H1 (cell line): Measurements from ENCODE around the gene TPO. TPM values are rescaled to one million over a fixed set of nuclear protein-coding genes. Genes with fewer than 3 reads are reported as not detected.

ENCODE experiments used
- CTCF ChIA-PET: fragments of 300-600 bp; sonication (Branson Sonifier 250); formaldehyde crosslinking; loops from one replicate; lab custom pipeline; 2021; ENCODE audit not compliant: partially characterized antibody; lab: Charles Lee
- POLR2A ChIA-PET: fragments of 300-600 bp; sonication (Branson Sonifier 250); formaldehyde crosslinking; loops from one replicate; lab custom pipeline; 2021; ENCODE audit warnings: inconsistent platforms; ENCODE audit not compliant: partially characterized antibody; lab: Charles Lee
- DNase-seq, 2 experiments: peaks; one replicate each; pipeline versions ENCODE4 v3.0.0 to v3.0.0-alpha.2; 2010 to 2022; ENCODE audit warnings: low spot score in 2 of 2, low read depth in 1 of 2, mixed read lengths in 1 of 2
- FAIRE-seq: peaks from 2 replicates; lab custom pipeline; 2011; peaks lifted over from hg19 to GRCh38; lab: Jason Lieb, UNC
- H2AFZ ChIP-seq: 2 replicates; pipeline ENCODE4 v1.8.1; 2012; ENCODE audit warnings: low read length, inconsistent platforms
- H2AK5ac ChIP-seq: 2 replicates; pipeline ENCODE4 v1.6.1; 2013; ENCODE audit warnings: low read depth, low read length
- H2BK120ac ChIP-seq: replicated peaks from 2 replicates; pipeline ENCODE3; 2013; ENCODE audit warnings: low read depth, low read length, inconsistent platforms
- H2BK12ac ChIP-seq: 2 replicates; pipeline ENCODE4 v1.6.1; 2013; ENCODE audit warnings: low read depth, low read length
- H2BK15ac ChIP-seq: 2 replicates; pipeline ENCODE4 v1.6.1; 2013; ENCODE audit warnings: low read length
- H2BK20ac ChIP-seq: 2 replicates; pipeline ENCODE4 v1.6.1; 2013; ENCODE audit warnings: low read length
- H2BK5ac ChIP-seq: 2 replicates; pipeline ENCODE4 v1.6.1; 2013; ENCODE audit warnings: low read depth, low read length
- H3K14ac ChIP-seq: 2 replicates; pipeline ENCODE4 v1.6.1; 2013; ENCODE audit warnings: inconsistent platforms; ENCODE audit not compliant: insufficient read length
- H3K18ac ChIP-seq: 2 replicates; pipeline ENCODE4 v1.6.1; 2013; ENCODE audit warnings: low read length; ENCODE audit errors: extremely low read depth
- H3K23ac ChIP-seq: 2 replicates; pipeline ENCODE4 v1.6.1; 2013; ENCODE audit warnings: inconsistent platforms; ENCODE audit not compliant: insufficient read length
- H3K23me2 ChIP-seq: 2 replicates; pipeline ENCODE4 v1.6.1; 2013; ENCODE audit warnings: low read depth, low read length
- H3K27ac ChIP-seq: 2 replicates; pipeline ENCODE4 v1.6.1; 2011; ENCODE audit warnings: low read depth, low read length, inconsistent platforms
- H3K27me3 ChIP-seq, 4 experiments: replicated peaks in 1 of 4; 1 replicate in 1 of 4; 2 replicates in 3 of 4; pipeline versions ENCODE4 v1.6.1 to v1.8.1; 2011 to 2013; ENCODE audit warnings: low read length in 3 of 4, mild to moderate bottlenecking in 3 of 4, inconsistent platforms in 2 of 4, mixed read lengths in 2 of 4, moderate library complexity in 1 of 4; ENCODE audit not compliant: control insufficient read depth in 3 of 4, insufficient read depth in 3 of 4; ENCODE audit errors: extremely low read depth in 1 of 4
- H3K36me3 ChIP-seq, 4 experiments: 2 replicates each; pipeline versions ENCODE4 v1.6.1 to v1.8.1; 2011 to 2013; ENCODE audit warnings: mild to moderate bottlenecking in 4 of 4, low read length in 3 of 4, moderate library complexity in 2 of 4, control low read depth in 1 of 4, inconsistent platforms in 1 of 4; ENCODE audit not compliant: insufficient read depth in 4 of 4, control insufficient read depth in 2 of 4
- H3K4ac ChIP-seq: replicated peaks from 2 replicates; pipeline ENCODE3; 2013; ENCODE audit warnings: low read length, low read depth, mixed read lengths, inconsistent platforms; ENCODE audit not compliant: insufficient read length
- H3K4me1 ChIP-seq, 4 experiments: replicated peaks in 1 of 4; 1 replicate in 1 of 4; 2 replicates in 3 of 4; pipeline versions ENCODE4 v1.6.1 to v1.8.1; 2011 to 2013; ENCODE audit warnings: low read length in 3 of 4, inconsistent platforms in 2 of 4, mixed read lengths in 1 of 4; ENCODE audit not compliant: insufficient read depth in 4 of 4, control insufficient read depth in 3 of 4
- H3K4me2 ChIP-seq, 2 experiments: 2 replicates each; pipeline versions ENCODE4 v1.6.1 to v1.8.1; 2011 to 2013; ENCODE audit warnings: low read depth in 2 of 2, low read length in 2 of 2, control low read depth in 1 of 2, inconsistent platforms in 1 of 2, mild to moderate bottlenecking in 1 of 2; ENCODE audit not compliant: insufficient read depth in 1 of 2
- H3K4me3 ChIP-seq, 4 experiments: fragments of 200-600, 300-600 bp in 1 of 4; sonication (generic), shearing (Covaris generic), sonication (Bioruptor Twin) in 1 of 4; 2 replicates each; pipeline versions ENCODE4 v1.5.1 to v1.8.1; 2011 to 2016; ENCODE audit warnings: low read length in 4 of 4, low read depth in 3 of 4, control low read depth in 2 of 4, inconsistent platforms in 2 of 4, mild to moderate bottlenecking in 2 of 4, mixed read lengths in 1 of 4, moderate library complexity in 1 of 4; ENCODE audit not compliant: insufficient read depth in 2 of 4; ENCODE audit errors: extremely low read depth in 1 of 4
- H3K56ac ChIP-seq: replicated peaks from 2 replicates; pipeline ENCODE3; 2013; ENCODE audit warnings: low read depth, mild to moderate bottlenecking, mixed read lengths, low read length, inconsistent platforms; ENCODE audit not compliant: insufficient read length
- H3K79me1 ChIP-seq: 2 replicates; pipeline ENCODE4 v1.6.1; 2013; ENCODE audit warnings: low read depth, low read length, control low read depth
- H3K79me2 ChIP-seq, 2 experiments: 2 replicates each; pipeline versions ENCODE4 v1.6.1 to v1.8.1; 2012 to 2013; ENCODE audit warnings: low read length in 2 of 2, mild to moderate bottlenecking in 2 of 2, inconsistent platforms in 1 of 2; ENCODE audit not compliant: insufficient read depth in 2 of 2, control insufficient read depth in 1 of 2
- H3K9ac ChIP-seq, 4 experiments: replicated peaks in 1 of 4; 1 replicate in 1 of 4; 2 replicates in 3 of 4; pipeline versions ENCODE4 v1.6.1 to v1.8.1; 2011 to 2013; ENCODE audit warnings: low read depth in 3 of 4, low read length in 3 of 4, control low read depth in 2 of 4, mild to moderate bottlenecking in 2 of 4, moderate library complexity in 2 of 4, inconsistent platforms in 1 of 4; ENCODE audit errors: extremely low read depth in 1 of 4
- H3K9me3 ChIP-seq, 2 experiments: 2 replicates each; pipeline versions ENCODE4 v1.6.1 to v1.8.1; 2012 to 2013; ENCODE audit warnings: mild to moderate bottlenecking in 2 of 2, moderate library complexity in 2 of 2, control low read depth in 1 of 2, inconsistent platforms in 1 of 2, low read depth in 1 of 2, low read length in 1 of 2, mixed read lengths in 1 of 2; ENCODE audit not compliant: insufficient read depth in 2 of 2
- H4K20me1 ChIP-seq, 2 experiments: replicated peaks in 1 of 2; 2 replicates each; pipeline versions ENCODE3 to v1.8.1; 2011 to 2013; ENCODE audit warnings: inconsistent platforms in 2 of 2, low read length in 2 of 2, mild to moderate bottlenecking in 1 of 2; ENCODE audit not compliant: insufficient read depth in 2 of 2, control insufficient read depth in 1 of 2
- H4K5ac ChIP-seq: 2 replicates; pipeline ENCODE4 v1.6.1; 2013; ENCODE audit warnings: low read length, low read depth, mixed read lengths, inconsistent platforms; ENCODE audit not compliant: insufficient read length
- H4K8ac ChIP-seq: 2 replicates; pipeline ENCODE4 v1.8.0; 2013; ENCODE audit warnings: mild to moderate bottlenecking, moderate library complexity, low read length, inconsistent platforms; ENCODE audit not compliant: insufficient read depth; ENCODE audit errors: extremely low read depth
- H4K91ac ChIP-seq: replicated peaks from 2 replicates; pipeline ENCODE3; 2013; ENCODE audit warnings: low read length, mixed read lengths, inconsistent platforms; ENCODE audit not compliant: insufficient read length
- BRCA1 ChIP-seq: IDR thresholded peaks from 2 replicates; pipeline ENCODE4 v1.6.1; 2012; ENCODE audit warnings: low read depth, low read length, improper control_type of control experiment
- EGR1 ChIP-seq: IDR thresholded peaks from 2 replicates; pipeline ENCODE4 v1.6.1; 2011; ENCODE audit warnings: low read depth, low read length, borderline replicate concordance
- JUND ChIP-seq: IDR thresholded peaks from 2 replicates; pipeline ENCODE4 v1.6.1; 2011; ENCODE audit warnings: mild to moderate bottlenecking, improper control_type of control experiment, low read length
- NRF1 ChIP-seq: IDR thresholded peaks from 2 replicates; pipeline ENCODE4 v1.6.1; 2011; ENCODE audit warnings: mild to moderate bottlenecking, low read depth, low read length, improper control_type of control experiment
- PHF8 ChIP-seq: fragments of 200-600 bp; sonication (generic); conservative IDR thresholded peaks from 2 replicates; pipeline ENCODE4 v1.7.1; 2012; ENCODE audit warnings: low read depth, mild to moderate bottlenecking, inconsistent platforms, low read length, moderate library complexity
- POLR2A ChIP-seq, 2 experiments: IDR thresholded peaks; 1 replicate in 1 of 2; 2 replicates in 1 of 2; pipeline ENCODE4 v1.6.1; 2011; ENCODE audit warnings: low read depth in 2 of 2, low read length in 2 of 2, mild to moderate bottlenecking in 2 of 2; ENCODE audit errors: control extremely low read depth in 1 of 2
- POU5F1 ChIP-seq: IDR thresholded peaks from 2 replicates; pipeline ENCODE4 v1.6.1; 2011; ENCODE audit warnings: low read depth, mild to moderate bottlenecking, low read length, moderate library complexity
- SAP30 ChIP-seq: fragments of 300-600 bp; sonication (generic); IDR thresholded peaks from 2 replicates; pipeline ENCODE4 v1.7.1; 2012; ENCODE audit warnings: low read length, moderate library complexity, mild to moderate bottlenecking, inconsistent platforms; ENCODE audit not compliant: insufficient read depth, insufficient replicate concordance
- SIN3A ChIP-seq, 2 experiments: IDR thresholded peaks in 1 of 2; conservative IDR thresholded peaks in 1 of 2; 2 replicates each; pipeline ENCODE4 v1.6.1; 2011 to 2012; ENCODE audit warnings: low read length in 2 of 2, improper control_type of control experiment in 1 of 2, low read depth in 1 of 2, mild to moderate bottlenecking in 1 of 2
- SIX5 ChIP-seq: IDR thresholded peaks from 2 replicates; pipeline ENCODE4 v1.6.1; 2011; ENCODE audit warnings: mild to moderate bottlenecking, low read depth, low read length
- SP1 ChIP-seq: IDR thresholded peaks from 2 replicates; pipeline ENCODE4 v1.6.1; 2011; ENCODE audit warnings: low read depth, low read length
- SUZ12 ChIP-seq: fragments of 200-600 bp; sonication (generic); IDR thresholded peaks from 2 replicates; pipeline ENCODE4 v1.6.1; 2012; ENCODE audit warnings: mild to moderate bottlenecking, inconsistent platforms, low read length, moderate library complexity, mixed read lengths
- TAF7 ChIP-seq: optimal IDR thresholded peaks from 2 replicates; pipeline ENCODE3; 2011; ENCODE audit warnings: low read depth, mild to moderate bottlenecking, inconsistent platforms, low read length, moderate library complexity, borderline replicate concordance
- TCF12 ChIP-seq: IDR thresholded peaks from 2 replicates; pipeline ENCODE4 v1.6.1; 2011; ENCODE audit warnings: low read depth, mild to moderate bottlenecking, low read length
- USF2 ChIP-seq: IDR thresholded peaks from 2 replicates; pipeline ENCODE4 v1.6.1; 2011; ENCODE audit warnings: low read length, improper control_type of control experiment
- WGBS, 2 experiments: shearing (Covaris generic) in 1 of 2; methylation state at CpG; one replicate each; pipeline versions ENCODE4 v1.1.6 to v1.1.7; 2013 to 2015; ENCODE audit warnings: low lambda C conversion rate in 2 of 2, mixed read lengths in 2 of 2, inconsistent platforms in 1 of 2, low coverage in 1 of 2, missing lambda C conversion rate in 1 of 2; ENCODE audit not compliant: insufficient replicate concordance in 2 of 2, insufficient coverage in 1 of 2, insufficient read length in 1 of 2; ENCODE audit errors: extremely low coverage in 1 of 2, missing lambda C conversion rate in 1 of 2; 5-methylcytosine and 5-hydroxymethylcytosine counted together
- polyA plus RNA-seq, 7 experiments: library from polyadenylated mRNA; depleted of rRNA in 3 of 7; stranded (reverse) in 5 of 7; unstranded in 2 of 7; fragments of >200 nt in 5 of 7; fragments of 200-250 nt in 2 of 7; gene quantifications; 1 replicate in 5 of 7; 2 replicates in 1 of 7; 4 replicates in 1 of 7; pipeline versions ENCODE4 v1.2.1 to v1.2.3, GENCODE V29; 2011 to 2013; ENCODE audit warnings: missing spikeins in 2 of 7, mixed read lengths in 2 of 7
- total RNA-seq: library from RNA; stranded (reverse); fragmentation: NEBNext Ultra II Directional; extraction: Animal tissue kit (Norgen Biotek cat#: 25700); gene quantifications from 2 replicates; pipeline ENCODE4 v1.2.1, GENCODE V29; 2021

TPO gene
- total and polyA plus RNA-seq, 2 of the 8 experiments (the other 6 are each of a cell fraction or from before 2014, with no cell fraction given): not detected

- no peak overlapping the region for H4K8ac ChIP-seq
- no peaks in the 10 kb centered on the region for H3K27me3 ChIP-seq
- H2BK5ac ChIP-seq: no peak overlapping the region
- H2AK5ac ChIP-seq: no peak overlapping the region
- H3K56ac ChIP-seq: no peak overlapping the region
- H3K4me1 ChIP-seq: no peaks in the 10 kb centered on the region
- no peak overlapping the region for H4K91ac ChIP-seq
- no peak overlapping the region for H2BK120ac ChIP-seq
- H3K79me1 ChIP-seq: no peaks in the 10 kb centered on the region
- no peak overlapping the region for H3K4me3 ChIP-seq
- 79% methylated on average over 4 of the region's 4 CpGs; no CpG with 5 or more reads in 1 of the 2 experiments for WGBS, 2 experiments
- no peak overlapping the region for H4K5ac ChIP-seq
- POLR2A ChIA-PET: no interaction called here
- H3K9me3 ChIP-seq: no peaks in the 10 kb centered on the region
- no peak overlapping the region for H3K4ac ChIP-seq
- FAIRE-seq (no peak), DNase-seq (no peak)
- H3K36me3 ChIP-seq: no peaks in the 10 kb centered on the region
- H3K23ac ChIP-seq: no peak overlapping the region
- no peaks in the 10 kb centered on the region for H3K79me2 ChIP-seq
- H3K27ac ChIP-seq: no peak overlapping the region
- no peak overlapping the region for H2AFZ ChIP-seq
- H2BK20ac ChIP-seq: no peak overlapping the region
- CTCF ChIA-PET: interaction anchor here (1.0 kb wide), 1 partner anchor 31 kb away, joined by 3 read pairs; no protein-coding TSS in a partner anchor
- no peaks in the 10 kb centered on the region for H4K20me1 ChIP-seq
- H3K18ac ChIP-seq: no peak overlapping the region
- no peak overlapping the region for H2BK15ac ChIP-seq
- no peak overlapping the region for H2BK12ac ChIP-seq
- H3K23me2 ChIP-seq: no peaks in the 10 kb centered on the region; the same call in 1 of the 2 replicates
- H3K14ac ChIP-seq: no peak overlapping the region
- no peak overlapping the region for H3K9ac ChIP-seq
- no peak overlapping the region for H3K4me2 ChIP-seq
- TF ChIP-seq SIN3A (conservative IDR thresholded peaks at IDR 0.05 in 1 of 2, IDR thresholded peaks at IDR 0.05 in 1 of 2; ENCODE audit: low read depth in 1 of 2, low read length in 2 of 2) (no peak), POLR2A (IDR thresholded peaks at IDR 0.05; ENCODE audit: control extremely low read depth in 1 of 2, low read depth in 2 of 2, low read length in 2 of 2) (no peak), PHF8 (no peak), JUND (no peak), SAP30 (no peak), BRCA1 (no peak), SUZ12 (no peak), SIX5 (no peak), USF2 (no peak), SP1 (no peak), NRF1 (no peak), TCF12 (no peak), EGR1 (no peak), TAF7 (no peak), POU5F1 (no peak)
Observed at GRCh38 chr2:1450915-1451314, 37.7 kb downstream of the TPO start.
